HEK293 (cell line): ENCODE measurements around the gene TM9SF3.

Experiments
- CTCF ChIA-PET: fragments of 350-600 bp; formaldehyde crosslinking; extraction: SDS; loops from one replicate; lab custom pipeline; 2021; ENCODE audit warnings: antibody characterized with exemption; lab: Yijun Ruan, JAX
- POLR2A ChIA-PET: fragments of 300-600 bp; formaldehyde crosslinking; extraction: SDS; loops from one replicate; lab custom pipeline; 2020; ENCODE audit warnings: antibody characterized with exemption, inconsistent platforms; lab: Yijun Ruan, JAX
- H3K27ac ChIP-seq: fragments of 200-500 bp; sonication (Bioruptor generic); 2 replicates; pipeline ENCODE4 v1.5.1; 2014; ENCODE audit warnings: low read depth, low read length, control low read depth, inconsistent platforms; ENCODE audit errors: extremely low read depth
- H3K36me3 ChIP-seq, 2 experiments: fragments of 200-500 bp in 1 of 2; sonication (Bioruptor generic) in 1 of 2; 1 replicate in 1 of 2; 2 replicates in 1 of 2; pipeline ENCODE4 v1.5.1; 2014 to 2017; ENCODE audit warnings: inconsistent platforms in 2 of 2, low read length in 2 of 2; ENCODE audit not compliant: control insufficient read depth in 2 of 2, insufficient read depth in 1 of 2
- H3K4me1 ChIP-seq: fragments of 200-500 bp; sonication (Bioruptor generic); 2 replicates; pipeline ENCODE4 v1.5.1; 2014; ENCODE audit warnings: mild to moderate bottlenecking, low read length, inconsistent platforms; ENCODE audit not compliant: control insufficient read depth, insufficient read depth
- H3K4me3 ChIP-seq: 2 replicates; pipeline ENCODE4 v1.5.1; 2011; ENCODE audit warnings: low read depth, mild to moderate bottlenecking, control low read depth, low read length, moderate library complexity
- H3K9me3 ChIP-seq: fragments of 200-500 bp; sonication (Bioruptor generic); 2 replicates; pipeline ENCODE4 v1.5.1; 2014; ENCODE audit warnings: low read depth, low read length, inconsistent platforms; ENCODE audit not compliant: control insufficient read depth, insufficient read depth
- SCRT2 ChIP-seq: fragments of 450-650 bp; formaldehyde crosslinking; IDR thresholded peaks from 2 replicates; pipeline ENCODE4 v1.5.1; 2016; ENCODE audit warnings: missing biosample characterization, missing genetic modification characterization
- ZNF174 ChIP-seq: fragments of 450-650 bp; formaldehyde crosslinking; IDR thresholded peaks from 2 replicates; pipeline ENCODE4 v1.5.0; 2017; ENCODE audit warnings: missing biosample characterization, mild to moderate bottlenecking, missing genetic modification characterization
- ZNF354C ChIP-seq: fragments of 450-650 bp; formaldehyde crosslinking; IDR thresholded peaks from 2 replicates; pipeline ENCODE4 v1.5.1; 2016; ENCODE audit warnings: missing biosample characterization, missing genetic modification characterization, low read depth, borderline replicate concordance
- ZNF391 ChIP-seq: fragments of 450-650 bp; formaldehyde crosslinking; IDR thresholded peaks from 2 replicates; pipeline ENCODE4 v1.5.1; 2016; ENCODE audit warnings: low read depth, missing biosample characterization, missing genetic modification characterization, borderline replicate concordance
- ZNF514 ChIP-seq: fragments of 450-650 bp; formaldehyde crosslinking; IDR thresholded peaks from 2 replicates; pipeline ENCODE4 v1.5.1; 2016; ENCODE audit warnings: missing biosample characterization, missing genetic modification characterization
- ZNF626 ChIP-seq: fragments of 450-650 bp; sonication (Bioruptor Pico); formaldehyde crosslinking; IDR thresholded peaks from 2 replicates; pipeline ENCODE4 v1.5.1; 2018; ENCODE audit warnings: missing biosample characterization, missing genetic modification characterization, inconsistent platforms
- TF ChIP-seq, protein P1 (sequence below): sonication (generic); formaldehyde crosslinking; IDR thresholded peaks from 2 replicates; pipeline ENCODE4 v1.8.1; 2022; ENCODE audit warnings: mild to moderate bottlenecking, moderate library complexity, missing genetic modification reagents
- TF ChIP-seq, protein P2 (sequence below): fragments of 450-650 bp; formaldehyde crosslinking; IDR thresholded peaks from 2 replicates; pipeline ENCODE4 v1.5.1; 2017; ENCODE audit warnings: missing biosample characterization, missing genetic modification characterization
- TF ChIP-seq, protein P3 (sequence below): fragments of 450-650 bp; formaldehyde crosslinking; IDR thresholded peaks from 2 replicates; pipeline ENCODE4 v1.5.1; 2016; ENCODE audit warnings: missing biosample characterization, missing genetic modification characterization
- TF ChIP-seq, protein P4 (sequence below): fragments of 450-650 bp; formaldehyde crosslinking; IDR thresholded peaks from 2 replicates; pipeline ENCODE4 v1.5.1; 2017; ENCODE audit warnings: missing biosample characterization, missing genetic modification characterization

The TM9SF3 gene

DNA sequence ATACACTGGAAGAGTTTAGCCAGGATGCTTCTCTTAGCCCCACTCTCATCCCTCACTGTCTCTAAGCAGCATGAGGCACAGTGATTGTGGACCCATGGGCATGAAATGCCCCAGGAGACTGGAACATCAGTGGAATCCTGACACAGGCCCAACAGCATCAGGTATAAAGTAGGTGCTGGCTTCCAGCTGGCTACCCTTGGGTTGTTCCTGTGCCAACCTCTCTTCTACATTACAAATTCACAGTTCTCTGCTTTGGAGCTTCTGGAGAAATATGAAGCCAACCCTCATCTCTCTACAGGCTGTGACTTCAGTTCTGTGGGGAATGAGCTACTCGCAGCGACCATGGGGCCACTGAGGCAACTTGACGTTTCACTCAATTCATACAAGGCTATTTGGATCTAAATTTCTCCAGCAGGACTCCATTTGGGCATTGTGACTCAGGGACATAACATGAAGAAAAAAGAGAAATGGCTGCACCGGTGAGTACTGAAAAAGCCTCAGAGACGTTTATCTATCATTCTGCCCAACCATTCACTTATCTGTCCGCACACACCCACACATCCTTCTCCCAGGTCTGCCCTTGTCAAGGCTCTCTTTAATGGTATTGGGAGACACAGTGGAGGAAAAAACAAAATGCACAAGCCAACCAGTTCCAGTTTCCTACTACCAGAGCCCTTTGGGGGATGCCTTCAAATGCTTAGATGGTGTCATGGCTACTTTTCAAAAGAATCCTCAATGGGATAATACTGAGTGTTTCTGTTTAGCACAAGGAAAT is 35.4 kb upstream of the TM9SF3 start (continued):
- TF ChIP-seq, protein P1, sequence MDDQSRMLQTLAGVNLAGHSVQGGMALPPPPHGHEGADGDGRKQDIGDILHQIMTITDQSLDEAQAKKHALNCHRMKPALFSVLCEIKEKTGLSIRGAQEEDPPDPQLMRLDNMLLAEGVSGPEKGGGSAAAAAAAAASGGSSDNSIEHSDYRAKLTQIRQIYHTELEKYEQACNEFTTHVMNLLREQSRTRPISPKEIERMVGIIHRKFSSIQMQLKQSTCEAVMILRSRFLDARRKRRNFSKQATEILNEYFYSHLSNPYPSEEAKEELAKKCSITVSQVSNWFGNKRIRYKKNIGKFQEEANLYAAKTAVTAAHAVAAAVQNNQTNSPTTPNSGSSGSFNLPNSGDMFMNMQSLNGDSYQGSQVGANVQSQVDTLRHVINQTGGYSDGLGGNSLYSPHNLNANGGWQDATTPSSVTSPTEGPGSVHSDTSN (CRISPR knock-in tag) = no peak

DNA sequence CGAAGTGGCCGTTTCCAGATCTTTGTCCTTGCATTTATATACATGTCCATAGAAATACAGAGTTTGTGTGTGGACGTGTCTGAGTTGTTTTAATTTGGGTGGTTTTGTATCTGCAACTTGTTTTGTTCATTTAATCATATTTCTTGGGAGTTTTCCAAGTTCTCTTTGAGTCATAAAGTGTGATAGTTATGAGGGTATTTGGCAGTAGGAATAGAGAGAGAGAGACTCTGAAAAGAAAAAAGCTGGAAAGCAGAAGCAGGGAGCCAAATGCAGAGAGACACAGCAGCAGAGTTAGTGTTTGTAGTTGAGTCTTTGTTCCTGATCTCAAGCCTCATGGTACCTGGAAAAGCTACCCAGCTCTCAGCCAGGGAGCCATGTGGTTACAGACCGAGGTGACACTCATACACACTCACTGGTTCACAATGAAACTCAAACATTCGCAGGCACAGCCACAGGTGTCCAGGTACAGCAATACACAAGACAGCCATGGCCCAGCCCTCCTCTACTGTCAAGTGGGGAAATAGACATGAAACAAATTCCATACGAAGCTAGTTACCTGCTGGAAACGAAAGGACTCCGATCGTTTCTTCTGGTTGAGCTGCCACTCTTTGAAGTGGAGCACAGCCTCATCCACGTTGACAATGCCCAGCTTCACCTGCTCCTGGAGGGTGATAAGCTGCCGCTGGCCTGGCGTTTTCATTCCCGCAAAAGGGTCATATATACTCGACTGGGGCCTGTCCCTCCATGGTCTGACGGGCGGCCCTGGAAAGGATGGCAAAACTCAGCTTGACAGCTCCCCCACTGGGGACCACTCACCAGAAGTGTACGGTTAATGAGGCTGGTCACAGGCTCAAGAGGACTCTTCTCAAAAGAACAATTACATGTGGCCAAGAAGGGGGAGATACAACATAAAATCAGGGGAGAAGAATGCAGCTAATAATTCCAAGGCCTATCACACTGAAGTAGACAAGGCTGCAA is 33.3 kb upstream of the TM9SF3 start:
- Histone ChIP-seq H3K4me1 (no peaks in the 10 kb centered on the region), H3K9me3 (no peaks in the 10 kb centered on the region), H3K27ac (no peak overlapping the region)
- CTCF ChIA-PET = interaction anchor here (0.5 to 3.4 kb wide), 3 partner anchors 21 to 590 kb away, joined by 3 to 12 read pairs (median 3); partner anchors contain the start of gene TM9SF3
- POLR2A ChIA-PET = no interaction called here
- TF ChIP-seq ZNF514 (tag by site-specific recombination) (no peak), SCRT2 (tag by site-specific recombination) (0 out of 2 replicates have a peak, but pooled peaks have one; percentile 33)
- TF ChIP-seq, all 188 proteins: peak for 1
- no peaks in the 10 kb centered on the region for H3K36me3 ChIP-seq
- no peak overlapping the region for H3K4me3 ChIP-seq

DNA sequence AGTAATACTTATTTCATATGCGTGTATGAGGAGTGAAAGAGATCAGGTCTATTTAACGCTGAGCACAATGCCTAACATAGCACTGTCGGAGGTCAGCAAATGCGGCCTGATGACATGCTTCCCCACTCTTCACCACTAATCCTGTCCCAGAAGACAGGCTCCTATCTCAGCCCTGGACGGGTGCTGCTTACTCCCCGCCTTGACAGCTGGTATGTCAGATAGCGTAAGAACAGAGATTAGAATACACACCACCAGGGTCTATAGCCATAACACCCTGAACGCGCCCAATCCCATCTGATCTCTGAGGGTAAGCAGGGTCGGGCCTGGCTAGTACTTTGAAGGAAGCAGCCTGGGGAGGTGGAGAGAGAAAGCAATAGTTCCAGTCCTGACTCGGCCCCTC is 32.3 kb upstream of the TM9SF3 start:
- no peaks in the 10 kb centered on the region for H3K4me1 ChIP-seq
- H3K27ac ChIP-seq = no peak overlapping the region
- CTCF ChIA-PET = interaction anchor here (1.0 to 3.4 kb wide), 2 partner anchors 22 to 32 kb away, joined by 3 to 12 read pairs; partner anchors contain the start of gene TM9SF3
- TF ChIP-seq ZNF174 (no peak), ZNF354C (tag by site-specific recombination) (no peak), ZNF626 (tag by site-specific recombination) (no peak), ZNF391 (no peak)
- TF ChIP-seq, protein P2, sequence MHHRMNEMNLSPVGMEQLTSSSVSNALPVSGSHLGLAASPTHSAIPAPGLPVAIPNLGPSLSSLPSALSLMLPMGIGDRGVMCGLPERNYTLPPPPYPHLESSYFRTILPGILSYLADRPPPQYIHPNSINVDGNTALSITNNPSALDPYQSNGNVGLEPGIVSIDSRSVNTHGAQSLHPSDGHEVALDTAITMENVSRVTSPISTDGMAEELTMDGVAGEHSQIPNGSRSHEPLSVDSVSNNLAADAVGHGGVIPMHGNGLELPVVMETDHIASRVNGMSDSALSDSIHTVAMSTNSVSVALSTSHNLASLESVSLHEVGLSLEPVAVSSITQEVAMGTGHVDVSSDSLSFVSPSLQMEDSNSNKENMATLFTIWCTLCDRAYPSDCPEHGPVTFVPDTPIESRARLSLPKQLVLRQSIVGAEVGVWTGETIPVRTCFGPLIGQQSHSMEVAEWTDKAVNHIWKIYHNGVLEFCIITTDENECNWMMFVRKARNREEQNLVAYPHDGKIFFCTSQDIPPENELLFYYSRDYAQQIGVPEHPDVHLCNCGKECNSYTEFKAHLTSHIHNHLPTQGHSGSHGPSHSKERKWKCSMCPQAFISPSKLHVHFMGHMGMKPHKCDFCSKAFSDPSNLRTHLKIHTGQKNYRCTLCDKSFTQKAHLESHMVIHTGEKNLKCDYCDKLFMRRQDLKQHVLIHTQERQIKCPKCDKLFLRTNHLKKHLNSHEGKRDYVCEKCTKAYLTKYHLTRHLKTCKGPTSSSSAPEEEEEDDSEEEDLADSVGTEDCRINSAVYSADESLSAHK = no peak
- TF ChIP-seq, protein P3, sequence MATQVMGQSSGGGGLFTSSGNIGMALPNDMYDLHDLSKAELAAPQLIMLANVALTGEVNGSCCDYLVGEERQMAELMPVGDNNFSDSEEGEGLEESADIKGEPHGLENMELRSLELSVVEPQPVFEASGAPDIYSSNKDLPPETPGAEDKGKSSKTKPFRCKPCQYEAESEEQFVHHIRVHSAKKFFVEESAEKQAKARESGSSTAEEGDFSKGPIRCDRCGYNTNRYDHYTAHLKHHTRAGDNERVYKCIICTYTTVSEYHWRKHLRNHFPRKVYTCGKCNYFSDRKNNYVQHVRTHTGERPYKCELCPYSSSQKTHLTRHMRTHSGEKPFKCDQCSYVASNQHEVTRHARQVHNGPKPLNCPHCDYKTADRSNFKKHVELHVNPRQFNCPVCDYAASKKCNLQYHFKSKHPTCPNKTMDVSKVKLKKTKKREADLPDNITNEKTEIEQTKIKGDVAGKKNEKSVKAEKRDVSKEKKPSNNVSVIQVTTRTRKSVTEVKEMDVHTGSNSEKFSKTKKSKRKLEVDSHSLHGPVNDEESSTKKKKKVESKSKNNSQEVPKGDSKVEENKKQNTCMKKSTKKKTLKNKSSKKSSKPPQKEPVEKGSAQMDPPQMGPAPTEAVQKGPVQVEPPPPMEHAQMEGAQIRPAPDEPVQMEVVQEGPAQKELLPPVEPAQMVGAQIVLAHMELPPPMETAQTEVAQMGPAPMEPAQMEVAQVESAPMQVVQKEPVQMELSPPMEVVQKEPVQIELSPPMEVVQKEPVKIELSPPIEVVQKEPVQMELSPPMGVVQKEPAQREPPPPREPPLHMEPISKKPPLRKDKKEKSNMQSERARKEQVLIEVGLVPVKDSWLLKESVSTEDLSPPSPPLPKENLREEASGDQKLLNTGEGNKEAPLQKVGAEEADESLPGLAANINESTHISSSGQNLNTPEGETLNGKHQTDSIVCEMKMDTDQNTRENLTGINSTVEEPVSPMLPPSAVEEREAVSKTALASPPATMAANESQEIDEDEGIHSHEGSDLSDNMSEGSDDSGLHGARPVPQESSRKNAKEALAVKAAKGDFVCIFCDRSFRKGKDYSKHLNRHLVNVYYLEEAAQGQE (tag by site-specific recombination) = no peak
- TF ChIP-seq, protein P4, sequence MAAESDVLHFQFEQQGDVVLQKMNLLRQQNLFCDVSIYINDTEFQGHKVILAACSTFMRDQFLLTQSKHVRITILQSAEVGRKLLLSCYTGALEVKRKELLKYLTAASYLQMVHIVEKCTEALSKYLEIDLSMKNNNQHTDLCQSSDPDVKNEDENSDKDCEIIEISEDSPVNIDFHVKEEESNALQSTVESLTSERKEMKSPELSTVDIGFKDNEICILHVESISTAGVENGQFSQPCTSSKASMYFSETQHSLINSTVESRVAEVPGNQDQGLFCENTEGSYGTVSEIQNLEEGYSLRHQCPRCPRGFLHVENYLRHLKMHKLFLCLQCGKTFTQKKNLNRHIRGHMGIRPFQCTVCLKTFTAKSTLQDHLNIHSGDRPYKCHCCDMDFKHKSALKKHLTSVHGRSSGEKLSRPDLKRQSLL (tag by site-specific recombination) = no peak
- TF ChIP-seq, all 188 proteins: peak for 0
- no peaks in the 10 kb centered on the region for H3K36me3 ChIP-seq
- no peaks in the 10 kb centered on the region for H3K9me3 ChIP-seq
- POLR2A ChIA-PET = no interaction called here
- H3K4me3 ChIP-seq = no peak overlapping the region
